ENCODE results near the gene CELSR1. TPM values are rescaled to one million over a fixed set of nuclear protein-coding genes. Genes with fewer than 3 reads are reported as not detected.

Gene CELSR1
- total RNA-seq, 1 donor from 2014 or later, result 27.6 TPM

DNA sequence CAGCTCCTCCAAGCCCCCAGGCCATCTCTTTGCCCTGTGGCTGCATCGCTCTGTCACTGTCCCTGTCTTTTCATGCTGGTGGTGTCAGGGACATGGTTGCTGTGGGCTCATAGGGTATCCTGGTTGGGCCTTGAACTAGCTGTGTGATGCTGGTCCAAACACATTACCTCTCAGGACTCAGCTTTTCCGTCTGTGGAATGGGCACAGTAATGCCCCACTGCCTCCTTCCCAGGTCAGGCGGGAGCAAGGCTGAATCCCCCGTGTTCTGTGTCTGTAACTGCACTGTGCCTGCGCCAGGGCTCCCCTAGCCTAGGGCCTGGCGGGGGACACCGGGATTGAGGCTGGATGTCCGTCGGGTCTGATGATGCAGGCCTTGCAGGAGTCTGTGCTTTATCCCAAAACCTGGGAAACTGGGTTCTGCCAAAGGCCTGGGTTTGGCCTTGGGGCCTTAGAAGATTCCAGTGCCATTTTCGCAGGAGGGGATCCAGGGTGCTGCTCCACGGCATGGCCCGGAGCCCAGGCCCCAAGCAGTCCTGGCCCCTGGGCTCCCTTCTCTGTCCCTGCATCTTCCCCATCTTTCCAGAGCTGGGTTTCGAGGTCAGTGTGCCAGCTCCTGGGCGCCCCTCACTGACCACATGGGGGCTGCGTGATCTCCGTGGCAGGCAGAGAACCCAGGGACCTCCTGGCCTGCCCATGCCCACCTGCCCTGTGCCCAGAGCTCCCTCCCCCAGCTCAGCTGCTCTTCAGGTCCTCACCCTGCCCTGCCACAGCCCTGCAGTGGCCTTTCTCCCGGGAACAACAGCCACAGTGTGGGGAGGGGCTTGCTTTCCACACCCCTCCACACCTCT, 32.7 kb upstream of the CELSR1 start:
- TF ChIP-seq EZH2 (IDR thresholded peaks at IDR 0.05; ENCODE audit: insufficient read depth, low read length), result no peak
- TF ChIP-seq CTCF (IDR thresholded peaks at IDR 0.05; ENCODE audit: insufficient read depth, low read depth, low read length), result no peak

DNA sequence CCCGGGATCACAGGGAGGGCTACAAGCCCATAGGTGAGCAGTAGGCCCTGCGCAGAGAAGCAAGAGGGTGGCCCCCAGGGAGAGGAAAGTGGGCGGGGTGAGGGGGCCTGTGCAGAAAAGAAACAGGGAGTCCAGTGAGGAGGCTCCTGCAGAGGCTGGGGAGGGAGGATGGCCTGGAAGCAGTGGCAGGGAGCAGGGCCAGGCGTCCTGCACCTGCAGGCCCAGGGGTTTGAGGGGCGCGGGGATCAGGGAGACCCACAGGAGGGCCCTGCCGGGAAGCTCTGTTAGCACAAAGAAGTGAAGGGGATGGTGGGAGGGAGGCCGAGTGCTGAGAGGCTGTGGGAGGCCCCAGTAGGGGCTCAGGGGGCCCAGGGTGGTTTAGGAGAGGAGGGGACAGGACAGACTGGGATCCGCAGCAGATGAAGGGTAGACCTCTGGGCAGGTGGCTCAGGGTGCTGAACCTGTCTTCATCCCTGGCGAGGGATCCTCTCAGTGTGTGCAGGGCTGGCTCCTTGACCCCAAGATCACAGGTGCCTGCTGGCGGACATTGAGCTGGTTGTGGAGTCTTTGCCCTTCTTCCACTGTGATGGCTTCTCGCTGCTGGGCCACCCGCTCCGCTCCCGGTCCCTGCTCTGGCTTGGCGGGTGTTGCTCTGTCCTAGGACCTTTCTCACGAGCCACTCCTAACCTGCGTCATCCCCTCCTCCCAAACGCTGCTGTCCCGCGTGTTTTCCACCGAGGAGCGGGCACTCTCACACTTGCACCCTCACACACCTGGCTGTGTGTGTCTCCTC, 31.8 kb upstream of the CELSR1 start:
- peaks cover 21% of the 10 kb centered on the region for H3K27me3 Mint-ChIP-seq (ENCODE audit: low read depth, unreplicated experiment)
- Histone ChIP-seq H3K79me2 (ENCODE audit: insufficient read depth, low read length) (no peaks in the 10 kb centered on the region), H3K36me3 (ENCODE audit: insufficient read depth, low read length) (no peaks in the 10 kb centered on the region), H3K4me1 (ENCODE audit: insufficient read depth, low read length) (no peaks in the 10 kb centered on the region), H3K4me3 (ENCODE audit: insufficient read depth, low read depth, low read length) (no peak overlapping the region), H3K9me3 (ENCODE audit: insufficient read depth, low read depth, low read length) (peaks cover 11% of the 10 kb centered on the region), H3K27me3 (ENCODE audit: insufficient read depth, low read length) (no peaks in the 10 kb centered on the region), H3K4me2 (ENCODE audit: low read length) (no peak overlapping the region), H3K9ac (ENCODE audit: low read length) (no peak overlapping the region), H4K20me1 (ENCODE audit: insufficient read depth, low read length) (no peaks in the 10 kb centered on the region), H3K27ac (ENCODE audit: low read depth, low read length) (no peak overlapping the region), H2AFZ (ENCODE audit: low read depth, low read length) (no peak overlapping the region)
- H3K4me3 Mint-ChIP-seq (ENCODE audit: unreplicated experiment), result no peak overlapping the region
- TF ChIP-seq EZH2 (IDR thresholded peaks at IDR 0.05; ENCODE audit: insufficient read depth, low read length) (no peak), CTCF (IDR thresholded peaks at IDR 0.05; ENCODE audit: insufficient read depth, low read depth, low read length) (no peak)
- no peaks in the 10 kb centered on the region for H3K4me1 Mint-ChIP-seq (ENCODE audit: low read depth, unreplicated experiment)
- FAIRE-seq (no peak), DNase-seq (ENCODE audit: low read depth) (no peak)
- H3K27ac Mint-ChIP-seq (ENCODE audit: unreplicated experiment), result no peak overlapping the region
- peaks cover 14% of the 10 kb centered on the region for H3K9me3 Mint-ChIP-seq (ENCODE audit: unreplicated experiment)
- peaks cover 2% of the 10 kb centered on the region for H3K36me3 Mint-ChIP-seq (ENCODE audit: low read depth, unreplicated experiment)

More for the DNA sequence above, 32.7 kb upstream of the CELSR1 start:
- H3K9ac ChIP-seq (ENCODE audit: low read length), result no peak overlapping the region
- Mint-ChIP-seq H3K36me3 (ENCODE audit: low read depth, unreplicated experiment) (peaks cover 2% of the 10 kb centered on the region), H3K9me3 (ENCODE audit: unreplicated experiment) (peaks cover 14% of the 10 kb centered on the region), H3K4me3 (ENCODE audit: unreplicated experiment) (no peak overlapping the region), H3K27ac (ENCODE audit: unreplicated experiment) (no peak overlapping the region), H3K4me1 (ENCODE audit: low read depth, unreplicated experiment) (no peaks in the 10 kb centered on the region), H3K27me3 (ENCODE audit: low read depth, unreplicated experiment) (peaks cover 26% of the 10 kb centered on the region)
- no peaks in the 10 kb centered on the region for H3K36me3 ChIP-seq (ENCODE audit: insufficient read depth, low read length)
- no peaks in the 10 kb centered on the region for H3K79me2 ChIP-seq (ENCODE audit: insufficient read depth, low read length)
- H2AFZ ChIP-seq (ENCODE audit: low read depth, low read length), result no peak overlapping the region
- FAIRE-seq (no peak), DNase-seq (ENCODE audit: low read depth) (no peak)
- no peaks in the 10 kb centered on the region for H3K4me1 ChIP-seq (ENCODE audit: insufficient read depth, low read length)
- H3K27ac ChIP-seq (ENCODE audit: low read depth, low read length), result no peak overlapping the region
- H3K9me3 ChIP-seq (ENCODE audit: insufficient read depth, low read depth, low read length), result peaks cover 11% of the 10 kb centered on the region
- H3K4me3 ChIP-seq (ENCODE audit: insufficient read depth, low read depth, low read length), result no peak overlapping the region
- H3K4me2 ChIP-seq (ENCODE audit: low read length), result no peak overlapping the region
- H3K27me3 ChIP-seq (ENCODE audit: insufficient read depth, low read length), result no peaks in the 10 kb centered on the region
- H4K20me1 ChIP-seq (ENCODE audit: insufficient read depth, low read length), result no peaks in the 10 kb centered on the region
